Spleen (tissue), 11 donors: ENCODE data around the gene LAMC1. TPM values are rescaled to one million over a fixed set of nuclear protein-coding genes. Genes with fewer than 3 reads are reported as not detected.

Experiments used
- DNase-seq: peaks from one replicate; pipeline ENCODE4 v3.0.0-alpha.2; 2020
- H3K27ac ChIP-seq, 8 donors: fragments of 200-600 bp; sonication (generic) in 7 of 8; 1 replicate in 4 of 8; 2 replicates in 4 of 8; pipeline versions ENCODE4 v1.5.0 to v1.8.0; 2016 to 2021; ENCODE audit warnings: inconsistent platforms in 4 of 8, mild to moderate bottlenecking in 4 of 8, moderate library complexity in 1 of 8
- H3K27me3 ChIP-seq, 7 donors: fragments of 200-600 bp; sonication (generic) in 6 of 7; replicated peaks in 1 of 7; 1 replicate in 4 of 7; 2 replicates in 3 of 7; pipeline versions ENCODE4 v1.5.0 to v1.8.0; 2016 to 2021; ENCODE audit warnings: inconsistent platforms in 3 of 7, mild to moderate bottlenecking in 1 of 7
- H3K36me3 ChIP-seq, 6 donors: fragments of 200-600 bp; sonication (generic) in 5 of 6; 1 replicate in 4 of 6; 2 replicates in 2 of 6; pipeline versions ENCODE4 v1.5.0 to v1.8.0; 2016 to 2021; ENCODE audit warnings: inconsistent platforms in 2 of 6
- H3K4me1 ChIP-seq, 6 donors: fragments of 200-600 bp; sonication (generic) in 5 of 6; 1 replicate in 3 of 6; 2 replicates in 3 of 6; pipeline versions ENCODE4 v1.5.0 to v1.8.0; 2016 to 2021; ENCODE audit warnings: inconsistent platforms in 3 of 6
- H3K4me3 ChIP-seq, 8 donors: fragments of 200-600 bp; sonication (generic) in 7 of 8; 1 replicate in 4 of 8; 2 replicates in 4 of 8; pipeline versions ENCODE4 v1.5.0 to v1.8.0; 2016 to 2021; ENCODE audit warnings: inconsistent platforms in 4 of 8, mild to moderate bottlenecking in 4 of 8, moderate library complexity in 2 of 8
- H3K9me3 ChIP-seq, 8 donors: fragments of 200-600 bp; sonication (generic) in 7 of 8; 1 replicate in 4 of 8; 2 replicates in 4 of 8; pipeline versions ENCODE4 v1.5.0 to v1.8.0; 2016 to 2021; ENCODE audit warnings: inconsistent platforms in 4 of 8
- CTCF ChIP-seq, 11 experiments: fragments of 200-600 bp in 7 of 11; fragments of 450-650 bp in 4 of 11; sonication (generic) in 4 of 11; IDR thresholded peaks in 8 of 11; conservative IDR thresholded peaks in 3 of 11; 1 replicate in 7 of 11; 2 replicates in 4 of 11; pipeline versions ENCODE4 v1.4.0 to v1.8.0; 2016 to 2021; ENCODE audit warnings: antibody characterized with exemption in 11 of 11, inconsistent platforms in 4 of 11, mild to moderate bottlenecking in 1 of 11
- POLR2A ChIP-seq, 3 donors: fragments of 450-650 bp; IDR thresholded peaks; one replicate each; pipeline ENCODE4 v1.5.1; 2017; ENCODE audit warnings: antibody characterized with exemption in 3 of 3, mild to moderate bottlenecking in 1 of 3
- POLR2AphosphoS5 ChIP-seq, 3 donors: sonication (generic); formaldehyde crosslinking; IDR thresholded peaks; one replicate each; pipeline ENCODE4 v1.5.1; 2017; ENCODE audit warnings: antibody characterized with exemption in 3 of 3
- WGBS, 5 donors: extraction: QIAGEN DNeasy Blood & Tissue Kit in 3 of 5; methylation state at CpG; one replicate each; pipeline versions ENCODE4 v1.1.5 to v1.1.7; 2013 to 2018; 5-methylcytosine and 5-hydroxymethylcytosine counted together
- intact Hi-C: fragments of 100-400 bp; cut with DNase I; formaldehyde crosslinking; loops from one replicate; pipeline ENCODE4 v1.15.0; 2023; ENCODE audit warnings: low total_unique reads
- polyA plus RNA-seq, 3 donors: library from polyadenylated mRNA; stranded (reverse); fragments of 200-250 nt; gene quantifications; one replicate each; pipeline ENCODE4 v1.2.1, GENCODE V29; 2013
- total RNA-seq, 7 donors: library from RNA; depleted of rRNA in 3 of 7; stranded (reverse); fragments of >200 nt in 3 of 7; fragmentation: NEBNext Ultra II Directional in 4 of 7; extraction: Animal tissue kit (Norgen Biotek cat#: 25700) in 4 of 7; gene quantifications; one replicate each; pipeline versions ENCODE4 v1.1.0 to v1.2.1, GENCODE V29; 2016 to 2021
- donor health status: healthy with polysubstance abuse.
- donor health status: DM: no; HTN: no; CAD: no; lungs with moderate emphysema.
- donor health status: DM: no; HTN: no; CAD: no.
- donor health status: Bipolar disorder and iron deficiency.
- donor health status: healthy.
- donor health status: DM: no; HTN: no; CAD: no.
- donor health status: DM: yes; HTN: yes; CAD: no.

LAMC1 gene
- total and polyA plus RNA-seq, 10 donors, result 2.7 to 38.5 (median 30.5) TPM

- Histone ChIP-seq H3K9me3 (no peaks in the 10 kb centered on the region), H3K4me3 (no peak overlapping the region), H3K27me3 (peaks cover 0 to 43% (median 0%) of the 10 kb centered on the region in 7 donors), H3K4me1 (no peaks in the 10 kb centered on the region), H3K36me3 (no peaks in the 10 kb centered on the region), H3K27ac (no peak overlapping the region)
- WGBS, 5 donors, result 91 to 98% (median 94%) methylated on average over 2 of the region's 2 CpGs
- intact Hi-C loops, result no loop called here
- no peak for DNase-seq
- TF ChIP-seq POLR2A (IDR thresholded peaks at IDR 0.05) (no peak), POLR2AphosphoS5 (IDR thresholded peaks at IDR 0.05) (no peak), CTCF (IDR thresholded peaks at IDR 0.05 in 8 of 11, conservative IDR thresholded peaks at IDR 0.05 in 3 of 11) (no peak)
Observed at GRCh38 chr1:183155939-183156338, 132.7 kb downstream of the LAMC1 start.

GRCh38 chr1:183159960-183160359 lies 136.7 kb downstream of the LAMC1 start:
- no peak for DNase-seq
- intact Hi-C loops, result no loop called here
- no peaks in the 10 kb centered on the region for H3K4me1 ChIP-seq
- no peak overlapping the region for H3K27ac ChIP-seq
- H3K27me3 ChIP-seq, result peaks cover 0 to 60% (median 0%) of the 10 kb centered on the region in 7 donors
- TF ChIP-seq CTCF (IDR thresholded peaks at IDR 0.05 in 8 of 11, conservative IDR thresholded peaks at IDR 0.05 in 3 of 11), result no peak
- no peak for TF ChIP-seq POLR2AphosphoS5 (IDR thresholded peaks at IDR 0.05)
- TF ChIP-seq POLR2A (IDR thresholded peaks at IDR 0.05), result no peak
- H3K9me3 ChIP-seq, result no peaks in the 10 kb centered on the region
- WGBS, 5 donors, result 84 to 91% (median 87%) methylated on average over 9 of the region's 9 CpGs
- H3K36me3 ChIP-seq, result no peaks in the 10 kb centered on the region
- H3K4me3 ChIP-seq, result no peak overlapping the region

- H3K4me1 ChIP-seq, result no peaks in the 10 kb centered on the region
- no peak for TF ChIP-seq POLR2AphosphoS5 (IDR thresholded peaks at IDR 0.05)
- no peak for TF ChIP-seq CTCF (IDR thresholded peaks at IDR 0.05 in 8 of 11, conservative IDR thresholded peaks at IDR 0.05 in 3 of 11)
- TF ChIP-seq POLR2A (IDR thresholded peaks at IDR 0.05), result no peak
- intact Hi-C loops, result no loop called here
- H3K9me3 ChIP-seq, result no peaks in the 10 kb centered on the region
- H3K36me3 ChIP-seq, result no peaks in the 10 kb centered on the region
- peaks cover 0 to 52% (median 0%) of the 10 kb centered on the region in 7 donors for H3K27me3 ChIP-seq
- no peak for DNase-seq
- no peak overlapping the region for H3K27ac ChIP-seq
- H3K4me3 ChIP-seq, result no peak overlapping the region
- WGBS, 5 donors, result 75 to 82% (median 77%) methylated on average over 3 of the region's 3 CpGs
Observed at GRCh38 chr1:183161391-183161790, 138.2 kb downstream of the LAMC1 start.

- Histone ChIP-seq H3K9me3 (no peaks in the 10 kb centered on the region), H3K36me3 (no peaks in the 10 kb centered on the region), H3K4me1 (no peaks in the 10 kb centered on the region), H3K27me3 (peaks cover 0 to 36% (median 0%) of the 10 kb centered on the region in 7 donors), H3K27ac (no peak overlapping the region), H3K4me3 (no peak overlapping the region)
- TF ChIP-seq CTCF (IDR thresholded peaks at IDR 0.05 in 8 of 11, conservative IDR thresholded peaks at IDR 0.05 in 3 of 11), result no peak
- no peak for TF ChIP-seq POLR2A (IDR thresholded peaks at IDR 0.05)
- TF ChIP-seq POLR2AphosphoS5 (IDR thresholded peaks at IDR 0.05), result no peak
- DNase-seq, result no peak
- WGBS, 5 donors, result 81 to 97% (median 89%) methylated on average over 3 of the region's 3 CpGs
- intact Hi-C loops, result no loop called here
Observed at GRCh38 chr1:183163316-183163715, 140.1 kb downstream of the LAMC1 start.
